ENCODE results near the gene HSDL2. TPM values are rescaled to one million over a fixed set of nuclear protein-coding genes. Genes with fewer than 3 reads are reported as not detected.

HSDL2 gene
- polyA plus RNA-seq, 3 donors: 6.4 to 34.8 (median 26.9) TPM

- H3K4me2 ChIP-seq (replicated peaks; ENCODE audit: extremely low read depth, low read length, poor library complexity, severe bottlenecking): no peak overlapping the region
- H3K27me3 Mint-ChIP-seq (ENCODE audit: low read depth in 3 of 3): no peaks in the 10 kb centered on the region
- H3K27me3 ChIP-seq (ENCODE audit: control insufficient read depth in 2 of 2, insufficient read depth in 2 of 2, low read length in 2 of 2): no peaks in the 10 kb centered on the region
- peaks cover 65% of the 10 kb centered on the region for H3K79me2 ChIP-seq (ENCODE audit: insufficient read depth, low read length)
- H3K9me3 ChIP-seq (replicated peaks in 1 of 2; ENCODE audit: control insufficient read depth in 1 of 2, insufficient read depth in 1 of 2, low read length in 2 of 2): no peaks in the 10 kb centered on the region
- H3K9me3 Mint-ChIP-seq: peaks cover 0 to 2% (median 0%) of the 10 kb centered on the region in 7 donors
- H4K20me1 ChIP-seq (ENCODE audit: insufficient read depth, low read length): no peaks in the 10 kb centered on the region
- TF ChIP-seq, protein P1, sequence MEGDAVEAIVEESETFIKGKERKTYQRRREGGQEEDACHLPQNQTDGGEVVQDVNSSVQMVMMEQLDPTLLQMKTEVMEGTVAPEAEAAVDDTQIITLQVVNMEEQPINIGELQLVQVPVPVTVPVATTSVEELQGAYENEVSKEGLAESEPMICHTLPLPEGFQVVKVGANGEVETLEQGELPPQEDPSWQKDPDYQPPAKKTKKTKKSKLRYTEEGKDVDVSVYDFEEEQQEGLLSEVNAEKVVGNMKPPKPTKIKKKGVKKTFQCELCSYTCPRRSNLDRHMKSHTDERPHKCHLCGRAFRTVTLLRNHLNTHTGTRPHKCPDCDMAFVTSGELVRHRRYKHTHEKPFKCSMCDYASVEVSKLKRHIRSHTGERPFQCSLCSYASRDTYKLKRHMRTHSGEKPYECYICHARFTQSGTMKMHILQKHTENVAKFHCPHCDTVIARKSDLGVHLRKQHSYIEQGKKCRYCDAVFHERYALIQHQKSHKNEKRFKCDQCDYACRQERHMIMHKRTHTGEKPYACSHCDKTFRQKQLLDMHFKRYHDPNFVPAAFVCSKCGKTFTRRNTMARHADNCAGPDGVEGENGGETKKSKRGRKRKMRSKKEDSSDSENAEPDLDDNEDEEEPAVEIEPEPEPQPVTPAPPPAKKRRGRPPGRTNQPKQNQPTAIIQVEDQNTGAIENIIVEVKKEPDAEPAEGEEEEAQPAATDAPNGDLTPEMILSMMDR (IDR thresholded peaks at IDR 0.05): no peak
- H2AFZ ChIP-seq (ENCODE audit: insufficient read depth, low read depth, low read length, poor library complexity, severe bottlenecking): no peak overlapping the region
- intact Hi-C loops (cut with micrococcal nuclease): no loop called here
- peaks cover 0 to 5% of the 10 kb centered on the region in 2 donors for H3K36me3 ChIP-seq (replicated peaks in 1 of 2; ENCODE audit: control insufficient read depth in 1 of 2, insufficient read depth in 2 of 2, low read length in 2 of 2)
- no peak overlapping the region for H3K9ac ChIP-seq (ENCODE audit: insufficient read depth, low read length, poor library complexity, severe bottlenecking)
- no peak overlapping the region for H3K4me3 Mint-ChIP-seq
- H3K36me3 Mint-ChIP-seq: peaks cover 4 to 12% of the 10 kb centered on the region in 2 donors
- H3K27ac Mint-ChIP-seq: peak overlapping the region in 2 of 7 donors; percentile 23 to 69
- peaks cover 30 to 42% of the 10 kb centered on the region in 2 donors for H3K4me1 ChIP-seq (ENCODE audit: control insufficient read depth in 1 of 2, insufficient read depth in 2 of 2, low read length in 2 of 2)
- WGBS (ENCODE audit: insufficient coverage): 100% methylated on average over 1 of the region's 11 CpGs
- DNase-seq: no peak
- H3K4me3 ChIP-seq (replicated peaks in 1 of 3; ENCODE audit: low read depth in 2 of 3, low read length in 3 of 3): no peak overlapping the region
- H3K4me1 Mint-ChIP-seq: peaks cover 48% of the 10 kb centered on the region
- no peak overlapping the region for H3K27ac ChIP-seq (ENCODE audit: low read depth in 1 of 2, low read length in 2 of 2)
Measured at GRCh38 chr9:112382501-112383364, 2.8 kb downstream of the HSDL2 start.

DNA sequence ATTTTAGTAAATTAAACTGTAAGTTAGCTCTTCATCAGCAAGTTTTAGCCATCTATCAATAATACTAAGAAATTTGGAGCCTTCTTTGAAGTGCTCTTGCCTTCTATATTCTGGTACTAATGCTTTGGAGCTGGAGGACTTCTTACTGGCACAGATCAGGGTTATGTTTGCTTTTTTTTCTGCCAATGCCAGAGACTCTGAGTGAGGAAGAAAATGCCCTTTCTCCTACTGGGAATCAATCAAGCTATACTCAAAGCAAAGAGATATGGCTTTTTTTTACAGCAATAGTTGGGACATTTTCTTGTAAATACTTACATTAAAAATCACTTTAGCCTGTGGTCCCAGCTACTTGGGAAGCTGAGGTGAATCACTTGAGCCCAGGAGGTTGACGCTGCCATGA lies 4.3 kb downstream of the HSDL2 start:
- peaks cover 20 to 30% of the 10 kb centered on the region in 2 donors for H3K4me1 ChIP-seq (ENCODE audit: control insufficient read depth in 1 of 2, insufficient read depth in 2 of 2, low read length in 2 of 2)

More for the DNA sequence above, 4.3 kb downstream of the HSDL2 start:
- Histone ChIP-seq H3K27me3 (ENCODE audit: control insufficient read depth in 2 of 2, insufficient read depth in 2 of 2, low read length in 2 of 2) (no peaks in the 10 kb centered on the region), H2AFZ (ENCODE audit: insufficient read depth, low read depth, low read length, poor library complexity, severe bottlenecking) (peak overlapping the region; percentile 33), H3K9me3 (replicated peaks in 1 of 2; ENCODE audit: control insufficient read depth in 1 of 2, insufficient read depth in 1 of 2, low read length in 2 of 2) (no peaks in the 10 kb centered on the region), H3K79me2 (ENCODE audit: insufficient read depth, low read length) (peaks cover 57% of the 10 kb centered on the region), H3K27ac (ENCODE audit: low read depth in 1 of 2, low read length in 2 of 2) (peak overlapping the region; percentile 0 to 63), H3K36me3 (replicated peaks in 1 of 2; ENCODE audit: control insufficient read depth in 1 of 2, insufficient read depth in 2 of 2, low read length in 2 of 2) (peaks cover 0 to 6% of the 10 kb centered on the region in 2 donors), H3K9ac (ENCODE audit: insufficient read depth, low read length, poor library complexity, severe bottlenecking) (no peak overlapping the region), H4K20me1 (ENCODE audit: insufficient read depth, low read length) (no peaks in the 10 kb centered on the region), H3K4me3 (replicated peaks in 1 of 3; ENCODE audit: low read depth in 2 of 3, low read length in 3 of 3) (no peak overlapping the region), H3K4me2 (replicated peaks; ENCODE audit: extremely low read depth, low read length, poor library complexity, severe bottlenecking) (peak overlapping the region; percentile 26)
- H3K36me3 Mint-ChIP-seq: peaks cover 5 to 18% of the 10 kb centered on the region in 2 donors
- peaks cover 35% of the 10 kb centered on the region for H3K4me1 Mint-ChIP-seq
- no peak for DNase-seq
- peak overlapping the region; percentile 70 to 91 (median 88) for H3K27ac Mint-ChIP-seq
- TF ChIP-seq, protein P1 (IDR thresholded peaks at IDR 0.05): no peak
- H3K4me3 Mint-ChIP-seq: no peak overlapping the region
- 80% methylated on average over 1 of the region's 1 CpG for WGBS (ENCODE audit: insufficient coverage)
- intact Hi-C loops (cut with micrococcal nuclease): no loop called here
- H3K27me3 Mint-ChIP-seq (ENCODE audit: low read depth in 3 of 3): no peaks in the 10 kb centered on the region
- H3K9me3 Mint-ChIP-seq: peaks cover 0 to 2% (median 0%) of the 10 kb centered on the region in 7 donors

Measured in CD14-positive monocyte (primary cell).